ENCODE data around the gene ITK.
"Not testable (repeated sequence)": the region's sequence is repeated elsewhere in the genome, so short reads cannot be mapped to it uniquely, and the experiment has no call there.

ITK gene

DNA sequence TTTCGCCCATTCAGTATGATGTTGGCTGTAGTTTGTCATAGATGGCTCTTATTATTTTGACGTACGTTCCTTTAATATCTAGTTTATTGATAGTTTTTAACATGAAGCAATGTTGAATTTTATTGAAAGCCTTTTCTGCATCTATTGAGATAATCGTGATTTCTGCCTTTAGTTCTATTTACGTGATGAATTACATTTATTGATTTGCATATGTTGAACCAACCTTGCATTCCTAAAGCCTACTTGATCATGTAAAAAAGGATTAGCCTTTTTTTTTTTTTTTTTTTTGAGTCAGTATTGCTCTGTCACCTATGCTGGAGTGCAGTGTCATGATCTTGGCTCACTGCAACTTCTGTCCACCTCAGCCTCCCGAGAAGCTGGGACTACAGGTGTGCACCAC is 25.1 kb downstream of the ITK start:
- no peak overlapping the region for H3K4me3 ChIP-seq (ENCODE audit: low read depth, low read length)

- not testable (repeated sequence) for H3K4me3 ChIP-seq (ENCODE audit: low read depth, low read length)
Observed at GRCh38 chr5:157210652-157211051, 30.0 kb downstream of the ITK start.

DNA sequence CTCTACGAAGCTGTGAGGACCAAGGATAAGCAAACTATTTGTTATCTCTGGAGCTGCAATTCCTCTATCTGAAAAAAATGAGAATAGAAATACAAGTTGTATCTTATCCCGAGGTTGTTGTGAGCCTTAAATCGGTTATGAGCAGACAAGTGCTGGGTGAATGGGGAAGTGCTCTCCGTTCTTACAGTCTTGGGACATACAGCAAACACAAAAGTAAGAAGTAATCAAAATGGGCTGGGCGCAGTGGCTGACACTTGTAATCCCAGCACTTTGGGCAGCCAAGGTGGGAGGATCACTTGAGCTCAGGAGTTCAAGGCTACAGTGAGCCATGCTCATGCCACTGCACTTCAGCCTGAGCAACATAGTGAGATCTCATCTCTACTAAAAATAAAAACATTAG is 31.7 kb downstream of the ITK start:
- H3K4me3 ChIP-seq (ENCODE audit: low read depth, low read length): no peak overlapping the region

GRCh38 chr5:157213527-157214243 is 33.0 kb downstream of the ITK start:
- H3K4me3 ChIP-seq (ENCODE audit: low read depth, low read length): no peak overlapping the region

DNA sequence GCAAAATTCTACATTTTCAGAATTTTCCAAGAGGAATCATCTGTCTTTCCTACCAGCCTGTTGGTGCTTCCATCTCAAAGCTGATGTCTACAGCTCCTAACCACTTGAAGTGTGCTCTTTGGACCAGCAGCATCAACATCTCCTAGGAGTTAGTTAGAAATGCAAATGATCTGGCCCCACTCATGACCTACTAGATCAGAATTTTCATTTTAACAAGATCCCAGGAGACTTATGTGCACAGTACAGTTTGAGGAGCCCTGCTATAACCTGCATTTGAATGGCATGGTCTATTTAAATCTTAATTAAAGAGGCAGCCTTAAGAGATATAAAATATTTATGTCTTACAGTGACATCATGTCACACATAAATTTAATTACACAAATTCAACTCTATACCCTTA is 33.8 kb downstream of the ITK start:
- no peak overlapping the region for H3K4me3 ChIP-seq (ENCODE audit: low read depth, low read length)

- no peak overlapping the region for H3K4me3 ChIP-seq (ENCODE audit: low read depth, low read length)
Observed at GRCh38 chr5:157214861-157215513, 34.3 kb downstream of the ITK start.

DNA sequence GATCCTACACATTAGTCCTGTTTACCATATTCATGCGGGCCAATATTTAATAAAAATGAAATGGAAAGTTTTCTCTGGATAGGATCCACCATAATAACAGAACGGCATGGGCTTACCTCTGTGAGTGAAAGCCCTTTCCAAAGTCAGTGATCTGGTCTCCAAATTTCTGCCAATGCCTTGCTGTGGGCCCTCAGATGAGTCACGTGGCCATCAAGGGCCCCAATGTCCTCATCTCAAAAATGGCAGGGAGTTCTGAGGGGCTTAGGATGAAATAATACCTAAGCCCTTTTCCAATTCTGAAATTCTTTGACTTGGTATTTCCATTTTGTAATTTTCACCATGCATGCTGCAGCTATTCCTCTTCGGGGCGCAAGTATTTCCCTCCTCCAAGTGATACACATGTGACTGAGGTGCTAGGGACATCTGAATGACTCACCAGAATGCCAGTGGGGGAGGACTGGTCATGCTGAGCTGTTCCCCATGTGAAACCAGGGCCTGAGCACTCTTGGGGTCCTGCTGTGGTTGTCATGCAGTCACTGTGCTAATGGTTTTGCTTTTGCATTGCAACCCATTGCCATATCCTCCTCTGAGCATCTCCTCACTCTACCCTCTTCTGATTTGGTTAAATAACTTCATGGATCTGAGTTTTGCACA is 35.0 kb downstream of the ITK start:
- H3K4me3 ChIP-seq (ENCODE audit: low read depth, low read length): no peak overlapping the region

DNA sequence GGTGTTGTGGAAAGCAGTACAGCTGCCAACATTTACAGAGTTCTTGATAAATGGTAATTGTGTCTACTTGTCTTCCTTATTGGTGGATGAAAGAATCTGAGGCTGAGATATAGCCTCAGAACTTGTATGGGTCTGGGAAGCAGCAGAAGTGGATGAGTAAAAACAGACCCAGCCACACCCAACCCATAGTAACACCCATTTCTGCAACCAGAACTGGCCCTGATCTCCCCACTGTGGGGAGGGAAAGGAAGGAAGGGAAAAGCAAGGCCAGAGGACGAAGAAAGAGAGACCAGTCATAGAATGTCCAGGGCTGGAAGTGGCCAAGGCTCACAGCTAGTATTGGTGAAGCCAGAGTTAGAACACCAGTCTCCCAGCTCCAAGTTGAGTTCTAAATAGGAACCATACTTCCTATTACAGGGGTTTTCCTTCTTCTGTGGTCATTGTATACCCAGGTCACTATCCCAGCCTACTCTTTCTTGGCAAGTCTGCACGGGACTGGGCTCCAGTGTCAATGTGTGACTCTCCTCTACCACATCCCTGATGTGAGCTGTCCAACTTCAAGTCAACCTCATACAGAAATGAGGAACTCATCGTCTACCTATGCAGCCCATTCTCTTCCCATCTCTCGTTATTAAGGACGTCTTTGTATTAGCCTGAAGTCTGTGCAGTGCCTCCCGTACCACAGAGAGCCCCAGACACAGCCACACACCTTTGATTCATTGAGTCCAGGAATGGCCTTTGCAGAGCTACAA is 35.9 kb downstream of the ITK start:
- H3K4me3 ChIP-seq (ENCODE audit: low read depth, low read length): no peak overlapping the region

GRCh38 chr5:157217289-157218024 is 36.8 kb downstream of the ITK start:
- no peak overlapping the region for H3K4me3 ChIP-seq (ENCODE audit: low read depth, low read length)

DNA sequence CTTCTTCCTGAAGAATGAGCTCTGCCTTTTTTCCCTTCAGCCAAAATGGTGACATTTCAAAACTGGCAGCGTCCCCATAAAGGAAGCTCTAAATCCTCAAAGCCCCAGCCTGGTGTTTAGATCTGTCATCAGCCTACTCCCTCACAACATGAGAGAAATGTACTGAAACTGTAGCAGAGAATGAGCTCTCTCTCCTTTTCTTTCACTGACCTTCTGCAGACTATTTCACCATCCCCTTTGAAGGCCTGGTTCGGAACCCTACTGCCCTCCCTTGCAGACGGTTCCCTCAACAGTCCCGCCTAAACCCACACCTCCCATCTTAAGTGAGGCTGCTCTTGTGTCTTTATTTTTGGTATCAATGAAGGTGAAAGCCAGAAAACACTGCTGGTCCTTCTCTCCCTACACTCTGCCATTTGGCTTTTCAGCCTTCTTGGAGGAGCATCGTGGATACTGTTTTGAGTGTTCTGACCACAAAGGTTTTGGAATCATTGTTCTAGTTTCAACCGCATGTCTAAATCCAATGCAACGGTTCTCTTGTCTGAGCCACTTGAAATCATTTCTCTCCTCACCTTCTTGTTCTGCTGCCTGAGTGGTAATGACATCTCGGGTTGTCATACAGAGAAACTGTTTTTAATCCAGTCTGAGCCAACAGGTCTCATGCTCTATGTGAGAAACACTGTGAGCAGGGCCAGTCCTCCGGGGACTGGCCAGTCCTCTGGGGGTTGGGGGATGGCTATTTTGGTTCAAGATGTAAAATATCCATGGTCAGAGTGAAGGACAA is 39.0 kb downstream of the ITK start:
- no peak overlapping the region for H3K4me3 ChIP-seq (ENCODE audit: low read depth, low read length)

- H3K4me3 ChIP-seq (ENCODE audit: low read depth, low read length): no peak overlapping the region
Observed at GRCh38 chr5:157221959-157222358, 41.3 kb downstream of the ITK start.

GRCh38 chr5:157222506-157223230 is 42.0 kb downstream of the ITK start:
- H3K4me3 ChIP-seq (ENCODE audit: low read depth, low read length): no peak overlapping the region

DNA sequence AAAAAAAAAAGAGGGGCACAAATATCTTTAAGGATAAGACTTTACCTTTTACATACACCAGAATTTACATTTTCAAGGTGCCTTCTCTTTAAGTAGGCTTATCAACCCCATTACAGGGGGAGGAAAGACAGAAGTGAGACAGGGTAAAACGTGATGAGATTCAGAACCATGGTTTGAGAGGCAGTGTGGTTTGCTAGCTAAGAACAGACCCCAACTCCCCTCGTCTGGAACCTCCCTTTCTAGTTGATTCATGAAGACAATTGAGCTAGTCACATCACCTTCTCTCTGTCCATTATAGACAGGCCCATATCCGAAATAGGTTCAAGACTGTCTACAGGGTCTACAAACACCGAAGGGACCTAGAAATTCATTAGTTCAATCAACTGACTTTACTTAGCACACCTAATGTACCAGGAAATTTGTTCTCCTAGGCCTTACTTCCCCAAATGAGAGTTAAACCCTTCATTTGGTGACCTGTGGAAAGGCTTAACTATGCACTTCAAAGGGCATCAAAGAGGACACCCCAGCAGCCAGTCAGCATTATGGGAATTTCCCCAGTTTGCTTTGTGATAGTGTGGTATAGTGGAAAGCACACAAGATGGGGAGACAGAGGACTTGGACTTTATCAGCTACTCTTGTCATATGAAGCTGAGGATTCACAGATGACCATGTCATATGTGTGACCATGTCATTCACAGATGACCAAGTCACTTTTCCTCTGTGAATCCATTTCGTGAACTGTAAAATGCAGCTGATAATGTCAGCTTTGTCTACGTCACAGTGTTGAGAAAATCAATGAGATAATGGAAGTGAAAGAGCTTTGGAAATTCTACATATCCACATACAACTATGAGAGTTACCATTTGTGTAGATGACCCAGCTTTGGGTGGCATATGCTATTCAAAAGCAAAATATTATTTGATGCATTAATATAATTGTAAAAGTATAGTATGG is 45.1 kb downstream of the ITK start:
- no peak overlapping the region for H3K4me3 ChIP-seq (ENCODE audit: low read depth, low read length)

- H3K4me3 ChIP-seq (ENCODE audit: low read depth, low read length): no peak overlapping the region
Observed at GRCh38 chr5:157230610-157231009, 50.0 kb downstream of the ITK start.

DNA sequence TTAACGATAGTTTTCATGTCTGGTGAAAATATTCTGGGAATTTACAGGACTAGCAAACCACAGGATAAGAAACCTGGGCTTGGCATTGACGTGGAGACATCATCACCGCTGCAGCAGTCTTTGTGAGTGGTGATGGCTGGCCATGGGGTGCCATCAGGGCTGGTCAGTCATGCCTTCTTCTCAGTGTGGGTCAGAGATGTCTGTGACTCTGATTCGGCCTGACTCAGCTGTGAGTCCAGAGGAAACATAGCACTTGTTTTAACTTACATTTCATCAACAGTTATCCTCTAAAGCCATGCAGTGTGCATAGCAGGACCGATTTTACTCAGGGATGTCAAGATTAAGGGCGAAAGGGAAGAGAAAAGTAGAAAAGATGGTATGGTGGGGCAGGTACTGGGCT is 52.1 kb downstream of the ITK start:
- no peak overlapping the region for H3K4me3 ChIP-seq (ENCODE audit: low read depth, low read length)

- no peak overlapping the region for H3K4me3 ChIP-seq (ENCODE audit: low read depth, low read length)
Observed at GRCh38 chr5:157233515-157233914, 52.9 kb downstream of the ITK start.

DNA sequence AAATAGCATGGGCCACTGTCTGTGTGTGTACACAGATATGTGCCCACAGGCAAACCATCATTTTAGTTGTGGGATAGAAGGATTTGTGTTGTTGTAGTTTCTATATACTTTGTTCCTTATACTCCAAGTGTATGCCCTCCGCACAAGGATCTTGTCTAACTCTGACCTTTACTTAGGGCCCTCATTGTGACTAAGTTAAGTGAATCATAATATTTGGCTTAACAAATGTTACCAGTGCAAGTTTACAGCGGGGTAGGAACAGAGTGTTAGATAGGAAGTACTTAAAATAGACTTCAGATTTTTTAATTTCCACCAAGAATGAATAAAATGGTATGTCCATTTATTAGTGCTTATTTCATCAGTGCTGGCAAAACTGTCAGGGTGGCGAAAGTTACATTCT is 55.8 kb downstream of the ITK start:
- no peak overlapping the region for H3K4me3 ChIP-seq (ENCODE audit: low read depth, low read length)

DNA sequence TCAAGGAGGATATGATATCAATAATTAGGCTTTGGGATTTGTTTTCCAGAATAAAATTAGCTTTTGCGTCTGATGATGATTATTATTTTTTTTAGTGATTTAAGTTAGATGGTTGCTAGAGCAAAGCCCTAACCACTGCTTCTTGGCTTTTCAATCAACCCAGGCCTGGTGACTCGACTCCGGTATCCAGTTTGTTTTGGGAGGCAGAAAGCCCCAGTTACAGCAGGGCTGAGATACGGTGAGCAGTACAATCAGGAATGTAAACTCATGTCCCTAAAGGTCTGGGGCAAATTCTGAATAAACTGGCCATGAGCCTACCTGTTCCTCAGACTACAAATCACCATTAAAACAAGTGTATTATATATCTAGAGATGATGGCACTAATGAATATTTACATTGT is 60.8 kb downstream of the ITK start:
- H3K4me3 ChIP-seq (ENCODE audit: low read depth, low read length): no peak overlapping the region

Data from iPS-11a (cell line).